ENCODE measurements around the gene ALK. TPM values are rescaled to one million over a fixed set of nuclear protein-coding genes. Genes with fewer than 3 reads are reported as not detected.

The ALK gene
- total RNA-seq, 1 experiment from 2014 or later = 0.07 TPM

DNA sequence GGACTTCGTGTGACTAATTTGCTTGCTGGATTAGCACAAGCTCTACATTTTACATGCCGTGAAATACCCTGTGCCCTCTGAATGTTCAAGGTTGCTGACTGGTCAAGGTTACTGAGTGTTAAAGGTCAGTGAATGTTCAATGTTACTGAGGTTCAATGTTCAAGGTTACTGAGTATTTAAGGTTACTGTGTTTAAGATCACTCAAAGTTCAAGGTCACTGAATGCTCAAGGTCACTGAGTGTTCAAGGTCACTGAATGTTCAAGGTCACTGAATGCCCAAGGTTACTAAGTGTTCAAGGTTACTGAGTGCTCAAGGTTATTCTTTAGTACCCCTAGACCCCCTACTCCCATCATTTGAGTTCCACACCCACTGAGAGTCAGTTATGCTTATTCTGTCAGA, 528.6 kb downstream of the ALK start:
- BruUV-seq (replicated peaks) = no TSS peak
- no peaks in the 10 kb centered on the region for H3K4me1 Mint-ChIP-seq (ENCODE audit: insufficient read depth, unreplicated experiment)
- no peak overlapping the region for H3K27ac Mint-ChIP-seq (ENCODE audit: low read depth, unreplicated experiment)
- peaks cover 43% of the 10 kb centered on the region for H3K27me3 Mint-ChIP-seq (ENCODE audit: insufficient read depth, unreplicated experiment)
- H3K9me3 Mint-ChIP-seq (ENCODE audit: unreplicated experiment) = no peaks in the 10 kb centered on the region
- POLR2A ChIA-PET = no interaction called here
- TF ChIP-seq, protein P1, sequence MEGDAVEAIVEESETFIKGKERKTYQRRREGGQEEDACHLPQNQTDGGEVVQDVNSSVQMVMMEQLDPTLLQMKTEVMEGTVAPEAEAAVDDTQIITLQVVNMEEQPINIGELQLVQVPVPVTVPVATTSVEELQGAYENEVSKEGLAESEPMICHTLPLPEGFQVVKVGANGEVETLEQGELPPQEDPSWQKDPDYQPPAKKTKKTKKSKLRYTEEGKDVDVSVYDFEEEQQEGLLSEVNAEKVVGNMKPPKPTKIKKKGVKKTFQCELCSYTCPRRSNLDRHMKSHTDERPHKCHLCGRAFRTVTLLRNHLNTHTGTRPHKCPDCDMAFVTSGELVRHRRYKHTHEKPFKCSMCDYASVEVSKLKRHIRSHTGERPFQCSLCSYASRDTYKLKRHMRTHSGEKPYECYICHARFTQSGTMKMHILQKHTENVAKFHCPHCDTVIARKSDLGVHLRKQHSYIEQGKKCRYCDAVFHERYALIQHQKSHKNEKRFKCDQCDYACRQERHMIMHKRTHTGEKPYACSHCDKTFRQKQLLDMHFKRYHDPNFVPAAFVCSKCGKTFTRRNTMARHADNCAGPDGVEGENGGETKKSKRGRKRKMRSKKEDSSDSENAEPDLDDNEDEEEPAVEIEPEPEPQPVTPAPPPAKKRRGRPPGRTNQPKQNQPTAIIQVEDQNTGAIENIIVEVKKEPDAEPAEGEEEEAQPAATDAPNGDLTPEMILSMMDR (IDR thresholded peaks at IDR 0.05; ENCODE audit: unreplicated experiment) = no peak
- no peaks in the 10 kb centered on the region for H3K36me3 Mint-ChIP-seq (ENCODE audit: insufficient read depth, unreplicated experiment)
- CTCF ChIA-PET = no interaction called here
- no peak overlapping the region for H3K4me3 Mint-ChIP-seq (ENCODE audit: unreplicated experiment)
- no peak for DNase-seq (ENCODE audit: unreplicated experiment)
- intact Hi-C loops (cut with micrococcal nuclease) = no loop called here

DNA sequence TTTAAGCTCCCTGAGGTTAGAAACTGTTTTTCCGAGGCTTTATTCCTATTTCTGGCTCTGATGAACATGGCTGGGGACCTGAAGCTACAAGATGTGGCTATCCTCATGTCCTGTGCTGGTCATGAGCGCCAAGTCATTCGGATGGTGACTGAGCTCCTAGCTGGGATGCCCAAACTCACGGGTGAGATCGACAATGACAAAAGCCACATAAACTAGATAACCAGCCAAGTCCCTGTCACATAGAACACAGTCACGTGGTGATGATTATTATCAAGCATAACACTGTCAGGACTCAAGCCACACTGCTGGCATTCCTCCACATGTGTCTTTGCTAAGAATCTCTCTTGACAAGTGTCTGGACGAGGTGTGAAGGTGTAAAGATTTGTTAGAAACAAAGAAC, 531.2 kb downstream of the ALK start:
- Mint-ChIP-seq H3K27me3 (ENCODE audit: insufficient read depth, unreplicated experiment) (peaks cover 59% of the 10 kb centered on the region), H3K36me3 (ENCODE audit: insufficient read depth, unreplicated experiment) (no peaks in the 10 kb centered on the region), H3K4me3 (ENCODE audit: unreplicated experiment) (no peak overlapping the region), H3K27ac (ENCODE audit: low read depth, unreplicated experiment) (no peak overlapping the region), H3K9me3 (ENCODE audit: unreplicated experiment) (no peaks in the 10 kb centered on the region), H3K4me1 (ENCODE audit: insufficient read depth, unreplicated experiment) (no peaks in the 10 kb centered on the region)
- DNase-seq (ENCODE audit: unreplicated experiment) = no peak
- POLR2A ChIA-PET = no interaction called here
- TF ChIP-seq, protein P1 (IDR thresholded peaks at IDR 0.05; ENCODE audit: unreplicated experiment) = no peak
- BruUV-seq (replicated peaks) = no TSS peak
- intact Hi-C loops (cut with micrococcal nuclease) = no loop called here
- CTCF ChIA-PET = no interaction called here

DNA sequence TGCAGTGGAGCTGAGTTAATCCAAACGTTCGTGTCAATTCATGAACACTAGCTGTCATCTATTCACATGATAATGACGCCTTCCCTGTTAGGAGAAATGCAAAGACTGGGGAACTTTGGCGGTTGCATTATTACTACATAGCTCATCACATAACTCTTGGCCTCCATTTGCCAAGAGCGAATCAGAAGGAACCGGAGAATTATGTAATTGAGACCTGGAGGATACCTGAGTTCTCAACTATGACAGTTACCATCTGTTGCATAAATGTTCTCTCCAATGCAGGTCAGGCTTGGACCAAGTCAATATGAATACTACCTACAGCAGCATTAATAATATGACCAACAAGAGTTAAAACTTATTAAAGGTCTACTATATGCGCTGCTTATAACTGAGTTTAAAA, 531.7 kb downstream of the ALK start:
- BruUV-seq (replicated peaks) = no TSS peak
- H3K36me3 Mint-ChIP-seq (ENCODE audit: insufficient read depth, unreplicated experiment) = no peaks in the 10 kb centered on the region
- intact Hi-C loops (cut with micrococcal nuclease) = no loop called here
- no peak overlapping the region for H3K27ac Mint-ChIP-seq (ENCODE audit: low read depth, unreplicated experiment)
- ChIA-PET POLR2A (no interaction called here), CTCF (no interaction called here)
- H3K27me3 Mint-ChIP-seq (ENCODE audit: insufficient read depth, unreplicated experiment) = peaks cover 55% of the 10 kb centered on the region
- H3K9me3 Mint-ChIP-seq (ENCODE audit: unreplicated experiment) = no peaks in the 10 kb centered on the region
- H3K4me1 Mint-ChIP-seq (ENCODE audit: insufficient read depth, unreplicated experiment) = no peaks in the 10 kb centered on the region
- H3K4me3 Mint-ChIP-seq (ENCODE audit: unreplicated experiment) = no peak overlapping the region
- no peak for DNase-seq (ENCODE audit: unreplicated experiment)
- TF ChIP-seq, protein P1 (IDR thresholded peaks at IDR 0.05; ENCODE audit: unreplicated experiment) = no peak

DNA sequence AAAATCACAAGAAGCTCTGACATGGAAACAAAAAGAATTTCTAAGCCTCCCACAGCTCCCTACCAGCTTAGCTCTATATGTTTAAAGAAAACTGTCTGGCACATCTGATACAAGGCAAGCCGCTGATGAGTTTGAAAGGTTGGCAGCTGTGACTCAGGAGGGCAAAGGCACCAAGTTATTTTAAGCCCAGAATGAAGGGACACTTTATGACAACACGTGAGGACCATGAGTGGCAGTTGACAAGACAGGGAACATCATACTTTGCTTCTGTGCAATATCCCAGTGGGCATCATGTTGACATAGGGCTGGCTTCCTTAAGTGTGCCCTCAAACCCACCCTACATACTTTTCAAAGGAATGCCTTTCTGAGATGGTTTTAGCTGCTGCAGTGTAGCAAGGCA, 533.3 kb downstream of the ALK start:
- H3K4me1 Mint-ChIP-seq (ENCODE audit: insufficient read depth, unreplicated experiment) = no peaks in the 10 kb centered on the region

More for the DNA sequence above, 533.3 kb downstream of the ALK start:
- Mint-ChIP-seq H3K4me3 (ENCODE audit: unreplicated experiment) (no peak overlapping the region), H3K36me3 (ENCODE audit: insufficient read depth, unreplicated experiment) (no peaks in the 10 kb centered on the region), H3K27me3 (ENCODE audit: insufficient read depth, unreplicated experiment) (peaks cover 54% of the 10 kb centered on the region), H3K27ac (ENCODE audit: low read depth, unreplicated experiment) (no peak overlapping the region), H3K9me3 (ENCODE audit: unreplicated experiment) (no peaks in the 10 kb centered on the region)
- TF ChIP-seq, protein P1 (IDR thresholded peaks at IDR 0.05; ENCODE audit: unreplicated experiment) = no peak
- ChIA-PET POLR2A (no interaction called here), CTCF (no interaction called here)
- no peak for DNase-seq (ENCODE audit: unreplicated experiment)
- BruUV-seq (replicated peaks) = no TSS peak
- intact Hi-C loops (cut with micrococcal nuclease) = no loop called here

All from MCF 10A (cell line).